IPS-11a (cell line): Measurements from ENCODE around the gene S100A2.

Experiments used
- H3K4me3 ChIP-seq: one replicate; pipeline ENCODE4 v1.5.1; 2013; ENCODE audit warnings: low read depth, low read length, control low read depth

Gene S100A2

GRCh38 chr1:153565529-153566374 is at the start of gene S100A2:
TSS of gene S100A2 (minus strand) at chr1:153565844. CDS start at chr1:153563877, 1,967 bp downstream.
- no peak within 1 kb of the TSS for H3K4me3 ChIP-seq

GRCh38 chr1:153615406-153615805 is 49.8 kb upstream of the S100A2 start:
- H3K4me3 ChIP-seq, result no peak overlapping the region

GRCh38 chr1:153614906-153615305 is 49.3 kb upstream of the S100A2 start:
- no peak overlapping the region for H3K4me3 ChIP-seq

- H3K4me3 ChIP-seq, result no peak overlapping the region
Measured at GRCh38 chr1:153614189-153614900, 48.7 kb upstream of the S100A2 start.

GRCh38 chr1:153613406-153613805 is 47.8 kb upstream of the S100A2 start:
- no peak overlapping the region for H3K4me3 ChIP-seq

DNA sequence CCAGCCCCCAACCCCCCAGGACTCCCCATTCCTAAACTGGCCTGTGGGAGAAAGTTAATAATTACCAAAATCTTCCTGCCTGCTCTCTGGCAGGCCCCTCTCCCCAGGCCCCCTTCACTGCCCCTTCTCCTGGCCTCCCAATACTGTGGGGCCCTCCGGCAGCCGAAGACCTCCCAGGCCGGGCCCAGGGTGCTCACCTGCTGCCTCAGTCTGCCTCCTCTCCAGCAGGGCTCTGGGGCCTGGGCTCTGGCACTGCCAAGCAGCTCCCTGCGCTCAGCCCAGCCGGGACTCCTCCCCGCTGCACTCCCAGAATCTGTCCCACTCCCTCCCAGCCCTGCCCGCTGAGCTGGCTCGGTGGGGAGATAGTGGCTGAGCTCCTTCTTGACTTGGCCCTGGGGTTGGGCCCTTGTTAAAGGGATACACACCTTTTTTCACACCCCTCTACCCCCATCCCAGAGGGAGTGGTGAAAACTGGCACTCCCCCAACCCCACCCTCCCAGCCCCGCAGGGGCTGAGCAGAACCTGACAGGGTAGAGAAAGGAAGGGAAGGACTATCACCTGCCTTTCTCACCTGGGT is 47.2 kb upstream of the S100A2 start, which contains the start of gene S100A16:
Gene S100A16 (minus strand): TSS at position 383 of the 577 bp plus-strand sequence. CDS start 4,986 bp downstream, outside the sequence.
- H3K4me3 ChIP-seq, result no peak within 1 kb of the TSS

DNA sequence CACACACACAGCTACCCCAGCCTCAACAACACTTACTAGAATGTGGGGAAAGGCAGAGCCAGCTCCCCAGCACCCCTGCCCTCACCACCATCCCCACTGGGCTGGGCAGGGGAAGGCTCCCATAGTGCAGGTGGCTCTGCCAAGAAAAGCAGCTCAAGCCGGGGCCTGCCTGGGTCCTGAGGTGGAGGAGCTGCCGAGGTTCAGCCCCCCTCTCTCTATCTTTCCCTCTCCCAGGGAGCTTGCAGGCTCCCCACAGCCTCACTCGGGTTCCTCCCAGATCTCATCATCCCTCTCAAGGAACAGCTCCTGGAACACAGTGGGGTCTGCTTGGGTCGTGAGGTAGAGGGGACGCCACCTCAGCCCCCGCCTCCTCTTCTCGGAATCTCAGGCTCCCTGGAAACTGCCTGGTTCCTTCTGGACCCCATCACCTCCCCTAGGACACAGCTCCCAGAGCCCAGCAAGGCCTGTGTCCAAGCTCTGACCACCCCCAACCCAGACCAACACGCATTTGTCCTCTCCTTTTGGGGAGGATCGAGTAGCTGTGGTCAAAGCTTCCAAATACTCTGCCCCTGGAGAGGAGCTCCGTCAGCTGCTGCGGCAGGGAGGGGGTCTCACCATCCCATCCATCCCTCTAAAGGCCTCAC is 46.6 kb upstream of the S100A2 start:
- no peak overlapping the region for H3K4me3 ChIP-seq

GRCh38 chr1:153611356-153611755 is 45.7 kb upstream of the S100A2 start:
- no peak overlapping the region for H3K4me3 ChIP-seq

- H3K4me3 ChIP-seq, result no peak overlapping the region
Measured at GRCh38 chr1:153610811-153611301, 45.2 kb upstream of the S100A2 start.

- no peak overlapping the region for H3K4me3 ChIP-seq
Measured at GRCh38 chr1:153610334-153610733, 44.7 kb upstream of the S100A2 start.

- no peak overlapping the region for H3K4me3 ChIP-seq
Measured at GRCh38 chr1:153609585-153609907, 43.9 kb upstream of the S100A2 start.

DNA sequence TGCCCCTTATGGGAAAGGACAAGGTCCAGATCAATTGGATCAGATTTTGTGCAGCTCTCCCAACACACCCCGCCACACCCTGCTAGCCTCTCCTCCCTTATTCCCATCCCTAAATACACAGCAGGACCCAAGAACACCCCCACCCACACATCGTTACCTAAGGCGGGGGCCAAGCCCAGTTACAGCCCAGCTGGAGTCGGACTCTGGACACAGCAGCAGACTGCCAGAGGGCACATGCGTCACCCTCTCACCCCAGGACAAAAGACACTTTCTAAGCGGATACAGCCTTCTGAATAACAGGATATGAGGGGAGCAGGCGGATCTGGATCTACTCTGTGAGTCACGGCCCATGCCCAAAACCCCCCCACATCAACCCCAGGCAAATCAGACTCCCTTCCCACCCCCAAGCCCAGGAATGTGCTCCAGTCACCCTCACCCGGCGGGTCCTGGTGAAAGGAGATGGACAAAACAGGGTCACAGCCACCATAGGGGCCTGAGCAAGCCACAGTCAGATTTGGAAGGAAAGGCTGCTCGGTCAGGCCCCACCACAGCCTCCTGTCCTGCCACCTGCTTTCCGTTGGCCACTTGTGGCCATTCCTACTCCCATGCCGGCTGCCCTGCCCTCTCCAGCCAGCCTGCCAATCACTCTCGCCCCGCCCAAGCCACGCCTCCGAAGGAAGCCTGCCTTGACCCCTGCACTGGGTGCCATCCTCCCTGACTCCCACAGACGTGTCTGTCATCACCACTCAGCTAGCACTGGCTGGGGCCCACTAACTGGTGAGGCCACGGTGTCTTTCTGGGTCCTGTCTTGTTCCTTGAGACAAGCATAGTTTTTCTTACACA is 43.3 kb upstream of the S100A2 start:
- H3K4me3 ChIP-seq, result no peak overlapping the region

DNA sequence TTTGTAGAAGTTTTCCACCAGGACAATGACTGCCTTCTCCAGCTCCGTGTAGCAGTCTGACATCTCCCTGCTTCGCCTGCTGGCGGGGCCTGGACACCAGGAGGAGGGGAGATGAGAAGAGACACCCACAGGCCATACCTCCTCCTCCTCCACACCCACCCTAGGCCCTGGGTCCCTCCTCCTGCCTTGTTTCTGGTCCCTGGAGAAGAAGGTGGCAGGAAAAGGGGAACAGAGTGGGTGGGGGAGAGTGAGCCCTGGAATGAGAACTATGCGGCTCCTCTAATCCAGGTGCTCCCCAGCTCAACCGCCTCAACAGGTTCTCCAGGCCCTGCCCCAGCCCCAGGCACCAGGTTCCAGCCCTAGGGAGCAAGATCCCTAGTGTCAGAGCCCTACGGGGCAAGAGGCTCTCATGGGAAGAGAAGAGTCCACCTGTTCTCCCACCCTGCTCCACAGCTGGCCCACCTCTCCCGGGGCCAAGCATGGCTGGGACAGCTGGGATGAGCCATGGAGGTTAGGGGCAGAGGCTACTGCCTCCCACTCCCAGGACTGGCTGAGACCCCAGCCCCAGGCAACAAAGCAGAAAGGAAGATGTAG is 42.5 kb upstream of the S100A2 start:
- no peak overlapping the region for H3K4me3 ChIP-seq

DNA sequence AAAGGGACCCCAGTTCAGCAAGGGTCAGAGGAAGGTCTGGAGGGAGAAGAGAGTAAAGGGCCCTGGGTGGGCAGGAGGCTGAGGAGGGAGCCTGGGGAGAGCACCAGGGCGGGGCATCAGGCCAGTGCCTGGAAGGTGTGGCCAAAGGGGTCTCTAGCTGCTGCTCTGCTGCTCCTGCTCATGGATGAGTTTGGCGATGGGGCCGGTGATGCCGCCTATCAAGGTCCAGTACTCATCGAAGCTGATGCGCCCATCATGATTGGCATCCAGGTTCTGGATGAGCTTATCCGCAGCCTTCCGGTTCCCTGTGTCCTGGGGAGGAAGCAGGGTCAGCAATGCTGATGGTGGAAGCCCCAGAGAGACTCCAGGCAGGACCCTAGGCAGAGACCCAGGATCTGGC is 41.7 kb upstream of the S100A2 start:
- H3K4me3 ChIP-seq, result no peak overlapping the region

GRCh38 chr1:153606194-153606593 is 40.5 kb upstream of the S100A2 start:
- no peak overlapping the region for H3K4me3 ChIP-seq

- H3K4me3 ChIP-seq, result no peak overlapping the region
Measured at GRCh38 chr1:153602749-153603148, 37.1 kb upstream of the S100A2 start.

DNA sequence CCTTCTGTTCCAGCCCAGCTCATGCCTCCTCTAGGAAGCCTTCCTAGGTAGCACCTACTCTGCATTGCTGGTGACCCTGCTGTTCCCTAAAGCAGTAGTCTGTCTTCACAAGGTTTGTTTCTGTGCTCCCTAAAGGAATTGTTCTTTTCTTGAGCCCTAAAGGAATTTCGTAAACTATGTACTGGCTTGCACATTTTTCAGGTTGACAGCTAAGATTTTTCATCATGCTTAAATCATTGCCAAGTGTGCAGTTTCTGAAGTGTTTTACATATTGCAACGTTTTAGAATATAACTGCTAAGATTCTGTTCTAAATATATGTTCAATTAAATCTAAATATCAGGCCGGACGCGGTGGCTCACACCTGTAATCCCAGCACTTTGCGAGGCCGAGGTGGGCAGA is 34.2 kb upstream of the S100A2 start:
- H3K4me3 ChIP-seq, result no peak overlapping the region

- H3K4me3 ChIP-seq, result no peak overlapping the region
Measured at GRCh38 chr1:153598309-153599172, 32.9 kb upstream of the S100A2 start.

DNA sequence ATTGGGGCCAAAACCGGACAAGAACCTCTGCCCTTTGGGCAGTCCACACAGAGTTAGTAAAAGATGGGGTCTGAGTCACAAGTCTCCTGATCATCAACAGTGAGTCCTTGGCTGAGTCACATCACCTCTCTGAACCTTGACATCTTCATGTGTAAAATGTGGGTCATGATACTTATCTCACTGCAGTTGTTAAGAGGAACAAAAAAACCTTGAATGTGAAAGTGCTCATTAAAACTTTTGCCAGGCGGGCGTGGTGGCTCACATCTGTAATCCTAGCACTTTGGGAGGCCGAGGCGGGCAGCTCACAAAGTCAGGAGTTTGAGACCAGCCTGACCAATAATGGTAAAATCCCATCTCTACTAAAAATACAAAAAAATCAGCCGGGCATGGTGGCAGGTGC is 31.6 kb upstream of the S100A2 start:
- H3K4me3 ChIP-seq, result no peak overlapping the region
